Cardiac fibroblast (primary cell): Measurements from ENCODE around the gene METRN.

Experiments
- DNase-seq, 2 donors: peaks; one replicate each; pipeline versions ENCODE4 v3.0.0 to v3.0.0-alpha.2; 2010; ENCODE audit warnings: low read depth in 2 of 2
- H3K4me3 ChIP-seq, 2 donors: replicated peaks in 1 of 2; 1 replicate in 1 of 2; 2 replicates in 1 of 2; pipeline ENCODE4 v1.5.1; 2011; ENCODE audit warnings: low read depth in 2 of 2, low read length in 2 of 2, mild to moderate bottlenecking in 2 of 2, moderate library complexity in 1 of 2
- TF ChIP-seq, protein P1 (sequence below): IDR thresholded peaks from one replicate; pipeline ENCODE4 v1.5.1; 2011; ENCODE audit warnings: low read depth, mild to moderate bottlenecking, low read length, inconsistent platforms

Gene METRN

DNA sequence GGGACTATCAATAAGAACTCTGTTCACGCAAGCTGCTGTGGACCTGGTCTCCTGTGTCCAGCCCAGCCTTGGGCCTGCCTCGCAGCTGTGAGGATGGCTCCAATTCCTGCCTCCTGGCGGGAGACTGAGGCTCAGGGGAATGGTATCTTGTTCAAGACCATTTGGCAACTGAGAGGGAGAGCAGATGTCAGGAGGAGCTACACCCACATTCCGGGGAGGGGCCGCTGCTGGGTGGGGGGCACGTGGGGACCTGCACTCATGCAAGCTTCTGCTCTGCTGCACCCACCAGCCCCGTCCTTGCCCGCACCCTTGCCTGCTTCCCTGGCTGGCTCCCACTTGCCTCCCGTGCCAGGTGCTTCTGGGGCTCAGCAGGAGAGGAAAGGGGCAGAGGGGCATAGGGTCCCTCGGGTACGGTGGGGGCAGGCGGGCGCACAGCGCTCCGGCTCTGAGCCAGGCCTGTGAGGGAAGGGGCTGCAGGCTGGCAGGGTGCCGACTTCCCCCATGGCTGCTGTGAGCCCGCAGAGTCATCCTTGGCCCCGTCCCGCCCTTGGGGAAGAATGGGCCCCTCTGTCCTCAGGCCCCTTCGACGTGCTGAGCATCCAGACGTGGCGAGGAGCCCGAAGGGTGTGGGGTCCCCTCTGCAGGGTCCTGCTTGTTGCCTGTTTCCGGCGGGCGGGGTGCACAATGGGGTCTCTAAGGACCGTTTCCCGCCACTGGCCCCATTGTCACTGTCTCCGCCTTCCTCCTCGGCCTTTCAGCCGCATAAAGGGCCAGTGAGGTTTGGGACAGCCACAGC is 2.7 kb downstream of the METRN start:
- TF ChIP-seq, protein P1, sequence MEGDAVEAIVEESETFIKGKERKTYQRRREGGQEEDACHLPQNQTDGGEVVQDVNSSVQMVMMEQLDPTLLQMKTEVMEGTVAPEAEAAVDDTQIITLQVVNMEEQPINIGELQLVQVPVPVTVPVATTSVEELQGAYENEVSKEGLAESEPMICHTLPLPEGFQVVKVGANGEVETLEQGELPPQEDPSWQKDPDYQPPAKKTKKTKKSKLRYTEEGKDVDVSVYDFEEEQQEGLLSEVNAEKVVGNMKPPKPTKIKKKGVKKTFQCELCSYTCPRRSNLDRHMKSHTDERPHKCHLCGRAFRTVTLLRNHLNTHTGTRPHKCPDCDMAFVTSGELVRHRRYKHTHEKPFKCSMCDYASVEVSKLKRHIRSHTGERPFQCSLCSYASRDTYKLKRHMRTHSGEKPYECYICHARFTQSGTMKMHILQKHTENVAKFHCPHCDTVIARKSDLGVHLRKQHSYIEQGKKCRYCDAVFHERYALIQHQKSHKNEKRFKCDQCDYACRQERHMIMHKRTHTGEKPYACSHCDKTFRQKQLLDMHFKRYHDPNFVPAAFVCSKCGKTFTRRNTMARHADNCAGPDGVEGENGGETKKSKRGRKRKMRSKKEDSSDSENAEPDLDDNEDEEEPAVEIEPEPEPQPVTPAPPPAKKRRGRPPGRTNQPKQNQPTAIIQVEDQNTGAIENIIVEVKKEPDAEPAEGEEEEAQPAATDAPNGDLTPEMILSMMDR: no peak
- H3K4me3 ChIP-seq: no peak overlapping the region
- no peak for DNase-seq

DNA sequence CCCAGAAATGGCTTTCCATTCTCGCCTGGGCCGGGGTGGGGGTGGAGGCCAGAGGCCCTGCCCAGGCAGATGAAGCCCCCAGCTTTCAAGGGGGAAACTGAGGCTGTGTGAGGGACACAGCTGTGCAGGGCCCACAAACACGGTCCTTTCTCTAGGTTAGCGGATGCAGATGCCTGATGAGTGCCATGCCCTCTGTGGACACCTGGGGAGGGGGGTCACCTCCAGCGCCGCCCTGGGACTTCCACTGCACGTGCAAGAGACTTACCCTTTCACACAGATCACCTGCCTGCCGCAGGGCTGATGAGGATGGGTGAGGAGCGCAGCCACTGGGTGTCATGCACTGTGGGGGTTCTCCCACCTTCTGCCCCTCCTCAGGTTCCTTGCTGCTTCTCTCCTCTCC is 3.5 kb downstream of the METRN start:
- TF ChIP-seq, protein P1: no peak
- no peak for DNase-seq
- no peak overlapping the region for H3K4me3 ChIP-seq

DNA sequence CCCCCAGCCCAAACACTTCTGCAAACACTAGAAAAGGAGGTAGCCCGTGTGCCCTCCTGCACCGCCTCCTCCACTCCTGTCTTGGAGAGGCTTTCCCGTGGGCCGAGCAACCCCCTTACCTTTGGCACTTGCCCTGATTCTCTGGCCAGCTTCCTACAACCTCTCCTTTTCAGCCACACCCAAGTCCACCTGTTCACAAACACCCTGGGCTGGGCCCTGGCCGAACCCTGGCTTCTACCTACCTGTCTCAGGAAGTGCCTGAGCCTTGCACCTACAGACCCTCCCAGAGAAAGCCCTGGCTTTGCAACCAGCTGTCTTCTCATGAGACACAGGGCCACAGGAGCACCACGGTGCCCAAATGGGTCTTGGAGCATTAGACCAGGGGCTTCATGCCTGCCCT is 4.0 kb downstream of the METRN start:
- TF ChIP-seq, protein P1: no peak
- H3K4me3 ChIP-seq: no peak overlapping the region
- no peak for DNase-seq

DNA sequence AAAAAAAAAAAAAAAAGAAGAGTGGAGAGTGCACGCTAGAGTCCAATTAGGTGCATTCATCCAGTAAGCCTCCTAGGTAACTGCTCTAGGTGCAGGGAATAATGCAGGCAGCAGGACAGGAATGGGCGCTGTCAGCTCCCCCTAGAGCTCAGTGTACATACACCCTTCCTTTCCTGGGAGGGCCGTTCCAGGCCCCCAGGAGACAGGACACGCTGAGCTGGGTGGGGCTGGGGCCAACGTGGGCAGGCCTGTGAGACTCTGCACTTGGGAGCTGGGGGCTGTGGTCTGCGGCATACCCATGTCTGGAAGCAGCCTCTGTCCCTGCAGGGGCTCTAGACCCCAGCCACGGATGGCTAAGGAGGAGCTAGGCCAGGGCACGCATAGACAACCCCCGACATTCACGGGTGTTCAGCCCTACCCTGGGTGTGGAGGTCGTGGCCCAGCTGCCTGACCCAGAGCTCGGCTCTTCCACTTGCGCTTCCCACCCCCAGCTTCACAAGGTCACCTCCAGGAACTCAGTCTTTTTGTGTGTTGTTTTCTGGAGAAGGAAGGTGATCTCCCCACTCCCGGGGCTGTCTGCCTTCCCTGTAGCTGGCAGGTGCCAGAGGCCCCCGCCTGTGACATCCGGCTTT is 5.0 kb downstream of the METRN start:
- TF ChIP-seq, protein P1: peak; percentile 29
- DNase-seq: no peak
- peak overlapping the region; percentile 76 to 77 for H3K4me3 ChIP-seq

DNA sequence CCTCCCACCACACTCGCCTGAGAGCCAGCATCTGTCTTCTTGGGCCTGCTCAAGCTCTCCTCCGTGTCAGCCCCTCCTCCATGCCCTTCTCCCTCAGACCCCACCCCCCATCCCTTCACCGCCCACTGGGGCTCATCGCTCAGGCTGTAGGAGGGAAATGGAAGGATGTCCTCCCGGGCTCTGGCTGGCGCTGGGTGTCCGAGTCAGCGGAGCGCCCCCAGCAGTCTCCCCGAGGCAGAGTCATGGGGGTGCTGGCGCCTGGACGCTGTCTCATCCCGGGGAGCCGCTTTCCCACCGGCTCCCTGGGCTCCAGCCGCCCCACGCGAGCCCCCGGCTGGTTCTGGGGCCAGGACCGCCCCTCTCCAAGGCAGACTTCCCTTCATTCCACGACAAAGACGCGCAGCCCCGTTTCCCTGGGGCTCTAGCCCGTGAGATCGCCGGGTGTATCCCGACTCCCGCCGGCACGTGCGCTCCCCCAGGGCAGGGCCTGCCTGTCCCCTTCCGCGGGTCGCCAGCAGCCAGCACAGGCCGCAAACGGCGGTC is 5.6 kb downstream of the METRN start:
- TF ChIP-seq, protein P1: no peak
- DNase-seq: peak; percentile 63 to 80
- H3K4me3 ChIP-seq: peak overlapping the region; percentile 76 to 77

DNA sequence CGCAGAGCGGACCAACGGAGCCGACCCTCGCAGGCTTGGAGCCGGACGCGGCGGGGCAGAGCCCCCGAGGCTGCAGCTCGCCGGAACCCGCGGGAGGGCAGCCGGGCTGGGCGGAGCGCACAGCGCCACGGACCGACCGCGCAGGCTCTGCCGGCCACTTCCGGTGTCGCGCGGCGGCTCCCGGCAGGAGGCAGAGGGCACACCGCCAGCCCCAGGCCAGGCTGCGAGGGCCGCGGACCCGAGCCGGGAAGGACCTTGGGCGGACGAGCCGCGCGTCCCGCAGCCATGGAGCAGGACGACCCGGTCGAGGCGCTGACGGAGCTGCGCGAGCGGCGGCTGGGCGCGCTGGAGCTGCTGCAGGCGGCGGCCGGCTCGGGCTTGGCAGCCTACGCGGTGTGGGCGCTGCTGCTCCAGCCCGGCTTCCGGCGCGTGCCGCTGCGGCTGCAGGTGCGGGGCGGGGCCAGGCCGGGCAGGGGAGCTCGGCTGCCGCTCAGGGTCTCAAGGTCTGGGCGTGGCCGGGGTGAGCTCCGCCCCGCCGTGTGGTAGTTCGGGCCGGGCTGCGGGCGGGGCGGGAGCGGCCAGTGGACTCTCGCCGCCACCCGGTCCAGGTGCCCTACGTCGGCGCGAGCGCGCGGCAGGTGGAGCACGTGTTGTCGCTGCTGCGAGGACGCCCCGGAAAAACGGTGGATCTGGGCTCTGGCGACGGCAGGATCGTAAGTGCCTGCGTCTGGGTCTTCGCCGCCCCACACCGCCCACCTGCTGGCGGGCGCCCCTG is 6.3 kb downstream of the METRN start, which contains the start of gene ANTKMT:
TSS of gene ANTKMT (plus strand) at position 157 of the 775 bp plus-strand sequence. CDS start at position 286, 129 bp downstream.
- TF ChIP-seq, protein P1: no peak
- peak within 1 kb of the TSS; percentile 76 to 77 for H3K4me3 ChIP-seq
- peak; percentile 62 to 79 for DNase-seq
